Vagina (tissue), 2 donors: ENCODE measurements around the gene CMPK1. TPM values are rescaled to one million over a fixed set of nuclear protein-coding genes. Genes with fewer than 3 reads are reported as not detected.
A peak's percentile ranks its signal among the peaks of the same experiment; 100 is the strongest.

ENCODE experiments used
- DNase-seq, 2 donors: peaks; one replicate each; pipeline ENCODE4 v3.0.0-alpha.2; 2017; ENCODE audit errors: extremely low spot score in 2 of 2
- H3K27ac ChIP-seq: fragments of 200-600 bp; sonication (generic); one replicate; pipeline ENCODE4 v1.5.1; 2019
- H3K27me3 ChIP-seq: fragments of 200-600 bp; sonication (generic); one replicate; pipeline ENCODE4 v1.5.1; 2019
- H3K36me3 ChIP-seq, 2 donors: fragments of 200-600 bp; sonication (generic); one replicate each; pipeline ENCODE4 v1.5.1; 2017 to 2019
- H3K4me1 ChIP-seq: fragments of 200-600 bp; sonication (generic); one replicate; pipeline ENCODE4 v1.5.1; 2019
- H3K4me3 ChIP-seq, 2 donors: fragments of 200-600 bp; sonication (generic); 1 replicate in 1 of 2; 2 replicates in 1 of 2; pipeline ENCODE4 v1.5.1; 2016 to 2019
- H3K9me3 ChIP-seq: fragments of 200-600 bp; sonication (generic); one replicate; pipeline ENCODE4 v1.5.1; 2019
- POLR2A ChIP-seq, 2 donors: fragments of 450-650 bp; IDR thresholded peaks; one replicate each; pipeline ENCODE4 v1.6.1; 2017; ENCODE audit warnings: antibody characterized with exemption in 2 of 2, mild to moderate bottlenecking in 2 of 2, moderate library complexity in 2 of 2
- POLR2AphosphoS5 ChIP-seq, 2 donors: sonication (generic); formaldehyde crosslinking; IDR thresholded peaks; one replicate each; pipeline ENCODE4 v1.9.0; 2017; ENCODE audit warnings: antibody characterized with exemption in 2 of 2, mild to moderate bottlenecking in 2 of 2, low read depth in 1 of 2; ENCODE audit not compliant: insufficient read depth in 1 of 2
- intact Hi-C: fragments of 100-400 bp; cut with DNase I; formaldehyde crosslinking; loops from one replicate; pipeline ENCODE4 v1.15.1; 2023
- total RNA-seq: library from RNA; depleted of rRNA; stranded (reverse); fragments of >200 nt; gene quantifications from one replicate; pipeline ENCODE4 v1.2.3, GENCODE V29; 2016
- TF ChIP-seq, protein P1 (sequence below), 3 experiments: fragments of 450-650 bp in 2 of 3; fragments of 200-600 bp in 1 of 3; sonication (generic) in 1 of 3; IDR thresholded peaks; one replicate each; pipeline ENCODE4 v1.5.1; 2017 to 2019; ENCODE audit warnings: antibody characterized with exemption in 3 of 3, mild to moderate bottlenecking in 2 of 3, moderate library complexity in 2 of 3

CMPK1 gene
- total RNA-seq, 1 donor from 2014 or later: 79.3 TPM

DNA sequence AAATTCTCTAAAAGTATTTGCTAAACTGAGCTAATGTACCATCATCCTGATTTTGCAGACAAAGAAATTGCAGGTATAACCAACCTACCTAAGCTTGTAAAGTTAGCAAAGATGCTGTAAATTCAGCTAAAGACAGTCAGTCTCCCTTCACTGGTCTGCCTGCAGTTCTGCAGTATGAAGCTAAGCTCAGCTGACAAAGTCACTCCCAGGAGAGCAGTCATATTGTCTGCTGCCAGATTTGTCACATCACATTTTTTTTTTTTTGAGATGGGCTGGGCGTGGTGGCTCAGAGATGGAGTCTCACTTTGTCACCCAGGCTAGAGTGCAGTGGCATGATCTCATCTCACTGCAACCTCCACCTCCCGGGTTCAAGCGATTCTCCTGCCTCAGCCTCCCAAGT lies 8.9 kb upstream of the CMPK1 start:
- DNase-seq: no peak
- no peak overlapping the region for H3K27ac ChIP-seq
- no peaks in the 10 kb centered on the region for H3K27me3 ChIP-seq
- no peaks in the 10 kb centered on the region for H3K9me3 ChIP-seq
- H3K4me1 ChIP-seq: no peaks in the 10 kb centered on the region
- TF ChIP-seq POLR2AphosphoS5 (IDR thresholded peaks at IDR 0.05; ENCODE audit: insufficient read depth in 1 of 2, low read depth in 1 of 2): no peak
- TF ChIP-seq, protein P1, sequence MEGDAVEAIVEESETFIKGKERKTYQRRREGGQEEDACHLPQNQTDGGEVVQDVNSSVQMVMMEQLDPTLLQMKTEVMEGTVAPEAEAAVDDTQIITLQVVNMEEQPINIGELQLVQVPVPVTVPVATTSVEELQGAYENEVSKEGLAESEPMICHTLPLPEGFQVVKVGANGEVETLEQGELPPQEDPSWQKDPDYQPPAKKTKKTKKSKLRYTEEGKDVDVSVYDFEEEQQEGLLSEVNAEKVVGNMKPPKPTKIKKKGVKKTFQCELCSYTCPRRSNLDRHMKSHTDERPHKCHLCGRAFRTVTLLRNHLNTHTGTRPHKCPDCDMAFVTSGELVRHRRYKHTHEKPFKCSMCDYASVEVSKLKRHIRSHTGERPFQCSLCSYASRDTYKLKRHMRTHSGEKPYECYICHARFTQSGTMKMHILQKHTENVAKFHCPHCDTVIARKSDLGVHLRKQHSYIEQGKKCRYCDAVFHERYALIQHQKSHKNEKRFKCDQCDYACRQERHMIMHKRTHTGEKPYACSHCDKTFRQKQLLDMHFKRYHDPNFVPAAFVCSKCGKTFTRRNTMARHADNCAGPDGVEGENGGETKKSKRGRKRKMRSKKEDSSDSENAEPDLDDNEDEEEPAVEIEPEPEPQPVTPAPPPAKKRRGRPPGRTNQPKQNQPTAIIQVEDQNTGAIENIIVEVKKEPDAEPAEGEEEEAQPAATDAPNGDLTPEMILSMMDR (IDR thresholded peaks at IDR 0.05): no peak
- TF ChIP-seq POLR2A (IDR thresholded peaks at IDR 0.05): no peak
- H3K36me3 ChIP-seq: no peaks in the 10 kb centered on the region
- intact Hi-C loops: no loop called here
- H3K4me3 ChIP-seq: no peak overlapping the region

DNA sequence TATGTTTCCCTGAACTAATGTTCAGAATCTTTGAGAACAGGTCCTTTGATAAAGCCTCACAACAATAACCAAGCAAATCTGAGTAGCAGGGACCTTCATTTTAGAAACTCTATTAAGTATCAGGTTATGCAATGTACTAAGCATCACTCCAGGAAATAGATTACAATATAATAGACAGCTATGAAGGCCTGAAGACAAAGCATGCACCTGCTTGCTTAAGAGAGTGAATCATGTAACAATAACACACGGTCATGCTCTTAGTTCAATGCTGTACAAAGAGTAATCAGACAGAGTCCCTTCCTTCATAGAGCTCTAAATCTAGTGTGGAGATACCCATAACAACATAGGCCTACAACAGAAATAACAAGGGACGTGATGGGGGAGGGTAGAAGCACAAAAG lies 8.1 kb upstream of the CMPK1 start:
- Histone ChIP-seq H3K27ac (no peak overlapping the region), H3K27me3 (no peaks in the 10 kb centered on the region), H3K36me3 (no peaks in the 10 kb centered on the region), H3K4me3 (no peak overlapping the region), H3K9me3 (no peaks in the 10 kb centered on the region), H3K4me1 (no peaks in the 10 kb centered on the region)
- TF ChIP-seq POLR2AphosphoS5 (IDR thresholded peaks at IDR 0.05; ENCODE audit: insufficient read depth in 1 of 2, low read depth in 1 of 2) (peak in 1 of 2 donors; percentile 66), POLR2A (IDR thresholded peaks at IDR 0.05) (no peak)
- intact Hi-C loops: no loop called here
- no peak for DNase-seq

DNA sequence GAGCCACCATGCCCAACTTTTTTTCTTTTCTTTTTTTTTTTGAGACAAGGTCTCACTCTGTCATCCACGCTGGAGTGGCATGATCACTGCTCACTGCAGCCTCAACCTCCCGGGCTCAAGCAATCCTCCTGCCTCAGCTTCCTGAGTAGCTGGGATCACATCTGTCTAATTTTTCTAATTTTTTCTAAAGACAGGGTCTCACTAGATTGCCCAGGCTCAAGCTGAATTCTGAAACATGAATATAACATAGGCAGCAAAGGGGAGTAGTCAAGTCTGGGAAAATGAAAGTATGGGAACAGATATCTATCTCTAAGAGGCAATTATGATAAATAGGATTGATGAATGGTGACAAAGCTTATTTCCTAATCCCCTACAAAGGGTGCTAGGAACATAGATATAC lies 7.3 kb upstream of the CMPK1 start:
- no peak overlapping the region for H3K27ac ChIP-seq
- H3K4me1 ChIP-seq: no peaks in the 10 kb centered on the region
- H3K4me3 ChIP-seq: no peak overlapping the region
- DNase-seq: no peak
- H3K36me3 ChIP-seq: no peaks in the 10 kb centered on the region
- intact Hi-C loops: no loop called here
- H3K9me3 ChIP-seq: no peaks in the 10 kb centered on the region
- H3K27me3 ChIP-seq: no peaks in the 10 kb centered on the region
- no peak for TF ChIP-seq POLR2A (IDR thresholded peaks at IDR 0.05)
- TF ChIP-seq, protein P1 (IDR thresholded peaks at IDR 0.05): no peak

DNA sequence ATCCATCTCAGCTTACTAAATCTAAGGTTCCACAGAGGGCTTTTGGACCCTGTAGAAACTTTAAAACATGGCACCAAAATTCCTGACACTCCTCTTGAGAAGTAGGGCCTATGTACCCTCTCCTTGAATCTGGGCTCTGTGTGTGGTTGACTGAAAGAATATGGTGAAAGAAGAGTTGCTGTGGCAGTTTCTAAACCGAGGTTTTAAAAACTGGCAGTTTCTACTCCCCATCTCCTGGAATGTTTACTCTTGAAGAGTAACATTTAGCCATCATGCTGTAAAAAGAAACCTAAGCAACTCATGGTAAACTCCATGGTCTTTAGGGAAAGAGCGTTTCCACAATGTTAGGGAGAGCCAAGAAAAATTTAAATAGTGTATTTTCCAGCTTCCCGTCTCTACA lies 4.6 kb upstream of the CMPK1 start:
- TF ChIP-seq, protein P1 (IDR thresholded peaks at IDR 0.05): no peak
- TF ChIP-seq POLR2AphosphoS5 (IDR thresholded peaks at IDR 0.05; ENCODE audit: insufficient read depth in 1 of 2, low read depth in 1 of 2) (no peak), POLR2A (IDR thresholded peaks at IDR 0.05) (no peak)
- intact Hi-C loops: no loop called here
- DNase-seq: no peak
- no peak overlapping the region for H3K4me3 ChIP-seq
- peaks cover 16% of the 10 kb centered on the region for H3K4me1 ChIP-seq
- H3K27me3 ChIP-seq: no peaks in the 10 kb centered on the region
- H3K9me3 ChIP-seq: no peaks in the 10 kb centered on the region
- H3K27ac ChIP-seq: no peak overlapping the region
- H3K36me3 ChIP-seq: no peaks in the 10 kb centered on the region

DNA sequence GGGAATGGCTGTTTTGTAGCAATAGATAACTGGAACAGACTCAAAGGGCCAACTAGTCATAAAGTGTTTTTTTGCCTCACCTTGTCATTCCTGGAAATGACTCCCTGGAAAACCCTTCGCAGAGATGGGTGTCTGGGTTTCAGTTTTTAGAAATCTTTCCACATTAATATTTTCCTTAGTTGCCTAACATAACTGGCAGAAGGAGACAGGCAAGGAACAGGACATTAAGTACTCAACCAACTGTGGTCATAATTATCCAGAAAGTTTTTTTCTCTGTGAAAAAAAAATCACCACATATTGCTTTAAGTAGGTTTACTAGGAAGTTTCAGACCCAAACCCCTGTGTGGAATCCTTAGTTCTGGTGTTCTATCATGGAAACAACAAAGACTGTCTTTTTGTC lies 3.4 kb upstream of the CMPK1 start:
- TF ChIP-seq, protein P1 (IDR thresholded peaks at IDR 0.05): no peak
- TF ChIP-seq POLR2AphosphoS5 (IDR thresholded peaks at IDR 0.05; ENCODE audit: insufficient read depth in 1 of 2, low read depth in 1 of 2) (no peak), POLR2A (IDR thresholded peaks at IDR 0.05) (no peak)
- intact Hi-C loops: no loop called here
- Histone ChIP-seq H3K27me3 (no peaks in the 10 kb centered on the region), H3K9me3 (no peaks in the 10 kb centered on the region), H3K4me1 (peaks cover 23% of the 10 kb centered on the region), H3K4me3 (no peak overlapping the region), H3K27ac (no peak overlapping the region), H3K36me3 (no peaks in the 10 kb centered on the region)
- no peak for DNase-seq

DNA sequence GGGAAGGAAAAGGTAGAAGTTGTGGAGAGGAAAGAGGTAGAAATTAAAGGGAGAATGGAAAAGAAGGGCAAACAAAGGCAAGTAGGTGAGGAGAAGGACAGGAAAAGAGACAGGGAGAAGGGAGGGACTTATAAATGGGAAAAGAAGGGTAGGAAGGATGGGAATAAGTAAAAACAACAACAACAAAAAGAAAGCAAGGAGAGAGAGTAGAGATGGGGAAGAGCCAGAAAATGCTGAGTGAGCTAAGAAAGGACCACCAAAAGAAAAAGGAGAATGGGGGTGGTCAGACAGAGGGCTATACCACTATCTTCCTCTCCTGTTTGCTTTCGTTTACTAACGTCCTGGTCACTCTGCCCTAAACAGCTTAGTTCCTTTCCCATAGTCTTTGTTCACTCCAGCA lies 1.7 kb upstream of the CMPK1 start:
- Histone ChIP-seq H3K4me1 (peaks cover 37% of the 10 kb centered on the region), H3K9me3 (no peaks in the 10 kb centered on the region), H3K27me3 (no peaks in the 10 kb centered on the region), H3K4me3 (no peak overlapping the region), H3K27ac (no peak overlapping the region), H3K36me3 (no peaks in the 10 kb centered on the region)
- TF ChIP-seq, protein P1 (IDR thresholded peaks at IDR 0.05): no peak
- TF ChIP-seq POLR2A (IDR thresholded peaks at IDR 0.05) (no peak), POLR2AphosphoS5 (IDR thresholded peaks at IDR 0.05; ENCODE audit: insufficient read depth in 1 of 2, low read depth in 1 of 2) (no peak)
- no peak for DNase-seq
- intact Hi-C loops: no loop called here
